ENCODE measurements around the gene TMPRSS4. TPM values are rescaled to one million over a fixed set of nuclear protein-coding genes. Genes with fewer than 3 reads are reported as not detected.

Gene TMPRSS4, protein sequence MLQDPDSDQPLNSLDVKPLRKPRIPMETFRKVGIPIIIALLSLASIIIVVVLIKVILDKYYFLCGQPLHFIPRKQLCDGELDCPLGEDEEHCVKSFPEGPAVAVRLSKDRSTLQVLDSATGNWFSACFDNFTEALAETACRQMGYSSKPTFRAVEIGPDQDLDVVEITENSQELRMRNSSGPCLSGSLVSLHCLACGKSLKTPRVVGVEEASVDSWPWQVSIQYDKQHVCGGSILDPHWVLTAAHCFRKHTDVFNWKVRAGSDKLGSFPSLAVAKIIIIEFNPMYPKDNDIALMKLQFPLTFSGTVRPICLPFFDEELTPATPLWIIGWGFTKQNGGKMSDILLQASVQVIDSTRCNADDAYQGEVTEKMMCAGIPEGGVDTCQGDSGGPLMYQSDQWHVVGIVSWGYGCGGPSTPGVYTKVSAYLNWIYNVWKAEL
- polyA plus RNA-seq (2012; rRNA removed) = not detected in 2 replicates
- polyA plus RNA-seq (2012; cell fraction: cytosol; rRNA removed) = not detected in 2 replicates
- polyA plus RNA-seq (2012; cell fraction: nucleus; rRNA removed) = not detected in 2 replicates

GRCh38 chr11:118076754-118077281 lies at the start of gene TMPRSS4:
Gene TMPRSS4, plus strand, starts transcription at chr11:118077078. Its CDS starts 225 bp downstream, at chr11:118077303.
- ChIA-PET POLR2A (no interaction called here), CTCF (interaction anchor here (3.1 kb wide), 1 partner anchor 24 kb away, joined by 16 read pairs; no protein-coding TSS in a partner anchor)
- no peak for TF ChIP-seq POLR2AphosphoS5 (IDR thresholded peaks at IDR 0.05; ENCODE audit: low read depth, low read length)
- TF ChIP-seq TAF1 (IDR thresholded peaks at IDR 0.05; ENCODE audit: borderline replicate concordance, low read depth, low read length) = no peak
- no peaks in the 10 kb centered on the region for H3K4me1 ChIP-seq (ENCODE audit: control insufficient read depth in 1 of 2, insufficient read depth in 2 of 2, low read depth in 1 of 2, low read length in 1 of 2)
- no peak for DNase-seq
- H3K27me3 ChIP-seq (ENCODE audit: insufficient read depth) = peaks cover 19% of the 10 kb centered on the region; the same call in 1 of the 2 replicates
- H3K79me2 ChIP-seq (ENCODE audit: insufficient read depth) = no peaks in the 10 kb centered on the region
- no peak within 1 kb of the TSS for H3K4me2 ChIP-seq
- H3K27ac ChIP-seq (ENCODE audit: low read depth in 2 of 2, low read length in 1 of 2) = no peak within 1 kb of the TSS
- H3K36me3 ChIP-seq (replicated peaks in 1 of 2; ENCODE audit: control insufficient read depth in 1 of 2, insufficient read depth in 2 of 2, low read length in 1 of 2) = no peaks in the 10 kb centered on the region
- no peak within 1 kb of the TSS for H2AFZ ChIP-seq (ENCODE audit: low read depth)
- no peaks in the 10 kb centered on the region for H3K9me2 ChIP-seq
- no peaks in the 10 kb centered on the region for H3F3A ChIP-seq (replicated peaks; ENCODE audit: insufficient read depth)
- WGBS (ENCODE audit: low lambda C conversion rate) = 48% methylated on average over 4 of the region's 7 CpGs
- H3K9ac ChIP-seq = no peak within 1 kb of the TSS
- H4K20me1 ChIP-seq (ENCODE audit: insufficient read depth) = no peaks in the 10 kb centered on the region
- no peaks in the 10 kb centered on the region for H3K9me3 ChIP-seq
- H3K4me3 ChIP-seq (ENCODE audit: low read depth in 2 of 2, low read length in 1 of 2) = no peak within 1 kb of the TSS

DNA sequence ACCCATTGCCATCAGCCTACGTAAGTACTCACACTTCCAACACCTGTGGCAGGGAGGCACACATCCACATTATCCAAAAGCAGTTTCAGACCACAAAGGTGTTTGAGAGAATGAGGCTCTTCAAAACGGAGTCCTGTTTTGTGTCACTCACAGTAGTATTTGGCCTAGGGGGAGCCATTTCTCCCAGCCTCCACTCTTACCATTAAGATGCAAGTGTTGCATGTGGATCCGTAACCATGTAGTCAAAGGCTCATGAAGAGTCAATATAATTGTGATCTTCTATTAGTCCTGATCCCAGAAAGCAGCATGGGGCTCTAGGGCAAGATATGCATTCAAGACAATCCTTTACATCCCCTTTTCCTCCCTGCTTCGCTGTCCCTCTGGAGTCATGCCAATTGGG lies 49.2 kb upstream of the TMPRSS4 start:
- POLR2A ChIA-PET = no interaction called here
- Histone ChIP-seq H3K9me2 (no peaks in the 10 kb centered on the region), H3K9ac (no peak overlapping the region), H3K9me3 (no peaks in the 10 kb centered on the region), H3K79me2 (ENCODE audit: insufficient read depth) (no peaks in the 10 kb centered on the region), H3K4me2 (no peak overlapping the region), H3K4me3 (ENCODE audit: low read depth in 2 of 2, low read length in 1 of 2) (no peak overlapping the region), H3K36me3 (replicated peaks in 1 of 2; ENCODE audit: control insufficient read depth in 1 of 2, insufficient read depth in 2 of 2, low read length in 1 of 2) (no peaks in the 10 kb centered on the region), H3F3A (replicated peaks; ENCODE audit: insufficient read depth) (no peaks in the 10 kb centered on the region), H3K4me1 (ENCODE audit: control insufficient read depth in 1 of 2, insufficient read depth in 2 of 2, low read depth in 1 of 2, low read length in 1 of 2) (no peaks in the 10 kb centered on the region), H4K20me1 (ENCODE audit: insufficient read depth) (no peaks in the 10 kb centered on the region), H3K27ac (ENCODE audit: low read depth in 2 of 2, low read length in 1 of 2) (no peak overlapping the region), H3K27me3 (ENCODE audit: insufficient read depth) (peaks cover 9% of the 10 kb centered on the region; the same call in 1 of the 2 replicates), H2AFZ (ENCODE audit: low read depth) (no peak overlapping the region)
- CTCF ChIA-PET = interaction anchor here (1.3 kb wide), 1 partner anchor 26 kb away, joined by 5 read pairs; no protein-coding TSS in a partner anchor
- no peak for DNase-seq
- 41% methylated on average over 4 of the region's 4 CpGs for WGBS (ENCODE audit: low lambda C conversion rate)
- TF ChIP-seq, protein P1, sequence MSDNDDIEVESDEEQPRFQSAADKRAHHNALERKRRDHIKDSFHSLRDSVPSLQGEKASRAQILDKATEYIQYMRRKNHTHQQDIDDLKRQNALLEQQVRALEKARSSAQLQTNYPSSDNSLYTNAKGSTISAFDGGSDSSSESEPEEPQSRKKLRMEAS (IDR thresholded peaks at IDR 0.05; ENCODE audit: low read depth) = no peak
- TF ChIP-seq FOSL2 (IDR thresholded peaks at IDR 0.05; ENCODE audit: borderline replicate concordance, low read depth) (no peak), PBX3 (IDR thresholded peaks at IDR 0.05) (no peak), TAF1 (IDR thresholded peaks at IDR 0.05; ENCODE audit: borderline replicate concordance, low read depth, low read length) (no peak), RXRA (IDR thresholded peaks at IDR 0.05; ENCODE audit: borderline replicate concordance, low read depth) (no peak), GATA2 (CRISPR knock-in tag; IDR thresholded peaks at IDR 0.05) (no peak), RFX5 (IDR thresholded peaks at IDR 0.05; ENCODE audit: low read length) (no peak), SIN3A (IDR thresholded peaks at IDR 0.05; ENCODE audit: borderline replicate concordance, low read depth, low read length) (no peak), FOXJ3 (CRISPR knock-in tag; IDR thresholded peaks at IDR 0.05) (no peak), RCOR1 (IDR thresholded peaks at IDR 0.05; ENCODE audit: low read length) (no peak), GABPA (IDR thresholded peaks at IDR 0.05; ENCODE audit: low read depth) (no peak), NRF1 (IDR thresholded peaks at IDR 0.05; ENCODE audit: low read depth, low read length) (no peak), JUND (IDR thresholded peaks at IDR 0.05) (no peak), EP300 (IDR thresholded peaks at IDR 0.05; ENCODE audit: borderline replicate concordance in 1 of 2, low read depth in 1 of 2, low read length in 1 of 2) (no peak), RAD21 (IDR thresholded peaks at IDR 0.05; ENCODE audit: low read length) (no peak)
- TF ChIP-seq, protein P2, sequence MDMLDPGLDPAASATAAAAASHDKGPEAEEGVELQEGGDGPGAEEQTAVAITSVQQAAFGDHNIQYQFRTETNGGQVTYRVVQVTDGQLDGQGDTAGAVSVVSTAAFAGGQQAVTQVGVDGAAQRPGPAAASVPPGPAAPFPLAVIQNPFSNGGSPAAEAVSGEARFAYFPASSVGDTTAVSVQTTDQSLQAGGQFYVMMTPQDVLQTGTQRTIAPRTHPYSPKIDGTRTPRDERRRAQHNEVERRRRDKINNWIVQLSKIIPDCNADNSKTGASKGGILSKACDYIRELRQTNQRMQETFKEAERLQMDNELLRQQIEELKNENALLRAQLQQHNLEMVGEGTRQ (IDR thresholded peaks at IDR 0.05; ENCODE audit: borderline replicate concordance, low read depth, low read length) = no peak
- TF ChIP-seq, protein P3, sequence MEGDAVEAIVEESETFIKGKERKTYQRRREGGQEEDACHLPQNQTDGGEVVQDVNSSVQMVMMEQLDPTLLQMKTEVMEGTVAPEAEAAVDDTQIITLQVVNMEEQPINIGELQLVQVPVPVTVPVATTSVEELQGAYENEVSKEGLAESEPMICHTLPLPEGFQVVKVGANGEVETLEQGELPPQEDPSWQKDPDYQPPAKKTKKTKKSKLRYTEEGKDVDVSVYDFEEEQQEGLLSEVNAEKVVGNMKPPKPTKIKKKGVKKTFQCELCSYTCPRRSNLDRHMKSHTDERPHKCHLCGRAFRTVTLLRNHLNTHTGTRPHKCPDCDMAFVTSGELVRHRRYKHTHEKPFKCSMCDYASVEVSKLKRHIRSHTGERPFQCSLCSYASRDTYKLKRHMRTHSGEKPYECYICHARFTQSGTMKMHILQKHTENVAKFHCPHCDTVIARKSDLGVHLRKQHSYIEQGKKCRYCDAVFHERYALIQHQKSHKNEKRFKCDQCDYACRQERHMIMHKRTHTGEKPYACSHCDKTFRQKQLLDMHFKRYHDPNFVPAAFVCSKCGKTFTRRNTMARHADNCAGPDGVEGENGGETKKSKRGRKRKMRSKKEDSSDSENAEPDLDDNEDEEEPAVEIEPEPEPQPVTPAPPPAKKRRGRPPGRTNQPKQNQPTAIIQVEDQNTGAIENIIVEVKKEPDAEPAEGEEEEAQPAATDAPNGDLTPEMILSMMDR (IDR thresholded peaks at IDR 0.05) = no peak
- TF ChIP-seq, protein P4, sequence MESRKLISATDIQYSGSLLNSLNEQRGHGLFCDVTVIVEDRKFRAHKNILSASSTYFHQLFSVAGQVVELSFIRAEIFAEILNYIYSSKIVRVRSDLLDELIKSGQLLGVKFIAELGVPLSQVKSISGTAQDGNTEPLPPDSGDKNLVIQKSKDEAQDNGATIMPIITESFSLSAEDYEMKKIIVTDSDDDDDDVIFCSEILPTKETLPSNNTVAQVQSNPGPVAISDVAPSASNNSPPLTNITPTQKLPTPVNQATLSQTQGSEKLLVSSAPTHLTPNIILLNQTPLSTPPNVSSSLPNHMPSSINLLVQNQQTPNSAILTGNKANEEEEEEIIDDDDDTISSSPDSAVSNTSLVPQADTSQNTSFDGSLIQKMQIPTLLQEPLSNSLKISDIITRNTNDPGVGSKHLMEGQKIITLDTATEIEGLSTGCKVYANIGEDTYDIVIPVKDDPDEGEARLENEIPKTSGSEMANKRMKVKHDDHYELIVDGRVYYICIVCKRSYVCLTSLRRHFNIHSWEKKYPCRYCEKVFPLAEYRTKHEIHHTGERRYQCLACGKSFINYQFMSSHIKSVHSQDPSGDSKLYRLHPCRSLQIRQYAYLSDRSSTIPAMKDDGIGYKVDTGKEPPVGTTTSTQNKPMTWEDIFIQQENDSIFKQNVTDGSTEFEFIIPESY (IDR thresholded peaks at IDR 0.05; ENCODE audit: borderline replicate concordance, low read depth) = no peak

Data from SK-N-SH (cell line).